ENCODE results near the gene SNRNP70. TPM values are rescaled to one million over a fixed set of nuclear protein-coding genes. Genes with fewer than 3 reads are reported as not detected.
"Not testable (repeated sequence)": the region's sequence is repeated elsewhere in the genome, so short reads cannot be mapped to it uniquely, and the experiment has no call there.

SNRNP70 gene
- total RNA-seq, 1 donor from 2014 or later = 355 TPM

DNA sequence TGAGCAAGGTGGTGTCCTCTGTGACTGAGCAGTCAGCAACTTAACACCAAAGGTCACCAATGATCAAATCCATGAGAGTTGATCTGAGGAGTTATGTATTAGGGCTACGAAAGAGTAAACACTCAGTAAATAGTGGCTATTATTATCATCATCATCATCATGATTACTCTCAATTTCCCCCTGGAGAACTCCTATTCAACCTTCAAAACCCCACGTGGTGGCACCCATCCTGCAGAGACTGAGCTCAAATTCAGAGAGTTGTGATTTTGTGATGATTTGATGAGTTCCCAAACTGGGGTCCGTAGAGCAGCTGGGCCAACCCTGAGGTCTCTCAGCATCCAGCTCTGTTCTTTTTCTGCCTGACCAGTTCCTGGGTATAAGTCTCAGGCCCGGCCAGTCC lies 35.4 kb upstream of the SNRNP70 start:
- not testable (repeated sequence) for H3K4me3 Mint-ChIP-seq (ENCODE audit: low read depth); H3K4me1 Mint-ChIP-seq (ENCODE audit: low read depth); H3K27ac Mint-ChIP-seq; H3K36me3 Mint-ChIP-seq (ENCODE audit: insufficient read depth); H3K9me3 Mint-ChIP-seq (ENCODE audit: low read depth); DNase-seq (ENCODE audit: low spot score, unreplicated experiment)
- peaks cover 17% of the 10 kb centered on the region for H3K27me3 Mint-ChIP-seq

DNA sequence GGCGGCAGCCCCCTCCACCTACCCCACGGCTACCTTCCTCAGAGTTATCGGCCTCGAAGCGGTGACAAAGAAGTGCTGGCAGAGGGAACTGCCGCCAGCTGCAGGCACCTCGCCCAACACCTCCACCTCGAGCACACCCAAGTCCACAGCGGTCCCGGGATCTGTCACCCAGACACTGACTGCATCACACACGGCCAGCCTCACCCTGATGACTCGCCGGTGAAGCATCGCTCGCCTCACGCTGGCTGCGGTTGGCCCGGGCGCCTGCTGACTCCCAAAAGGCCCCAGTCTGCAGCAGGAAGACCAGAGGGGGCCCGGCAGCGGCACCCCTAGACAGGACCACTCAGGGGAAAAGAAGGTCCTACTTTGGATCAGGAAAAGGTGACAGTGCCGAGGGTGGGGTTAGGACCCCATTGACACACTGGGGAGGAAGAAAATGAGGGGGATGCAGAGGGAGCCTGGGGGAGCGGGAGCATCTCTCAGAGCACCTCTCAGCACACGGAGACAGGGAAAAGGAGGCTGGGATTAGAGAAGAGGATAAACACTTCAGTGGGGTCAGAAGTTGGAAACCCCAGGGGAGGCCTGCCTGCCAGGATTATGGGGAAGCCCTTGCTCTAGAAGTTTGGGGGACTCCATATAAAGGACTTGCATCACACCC lies 34.7 kb upstream of the SNRNP70 start:
- H3K27ac Mint-ChIP-seq; H3K9me3 Mint-ChIP-seq (ENCODE audit: low read depth); DNase-seq (ENCODE audit: low spot score, unreplicated experiment); H3K36me3 Mint-ChIP-seq (ENCODE audit: insufficient read depth); H3K4me1 Mint-ChIP-seq (ENCODE audit: low read depth); H3K4me3 Mint-ChIP-seq (ENCODE audit: low read depth): not testable (repeated sequence)
- H3K27me3 Mint-ChIP-seq = peaks cover 23% of the 10 kb centered on the region

- no peak overlapping the region for H3K27ac Mint-ChIP-seq
- H3K9me3 Mint-ChIP-seq (ENCODE audit: low read depth) = no peaks in the 10 kb centered on the region
- peaks cover 67% of the 10 kb centered on the region for H3K27me3 Mint-ChIP-seq
- TF ChIP-seq, protein P1, sequence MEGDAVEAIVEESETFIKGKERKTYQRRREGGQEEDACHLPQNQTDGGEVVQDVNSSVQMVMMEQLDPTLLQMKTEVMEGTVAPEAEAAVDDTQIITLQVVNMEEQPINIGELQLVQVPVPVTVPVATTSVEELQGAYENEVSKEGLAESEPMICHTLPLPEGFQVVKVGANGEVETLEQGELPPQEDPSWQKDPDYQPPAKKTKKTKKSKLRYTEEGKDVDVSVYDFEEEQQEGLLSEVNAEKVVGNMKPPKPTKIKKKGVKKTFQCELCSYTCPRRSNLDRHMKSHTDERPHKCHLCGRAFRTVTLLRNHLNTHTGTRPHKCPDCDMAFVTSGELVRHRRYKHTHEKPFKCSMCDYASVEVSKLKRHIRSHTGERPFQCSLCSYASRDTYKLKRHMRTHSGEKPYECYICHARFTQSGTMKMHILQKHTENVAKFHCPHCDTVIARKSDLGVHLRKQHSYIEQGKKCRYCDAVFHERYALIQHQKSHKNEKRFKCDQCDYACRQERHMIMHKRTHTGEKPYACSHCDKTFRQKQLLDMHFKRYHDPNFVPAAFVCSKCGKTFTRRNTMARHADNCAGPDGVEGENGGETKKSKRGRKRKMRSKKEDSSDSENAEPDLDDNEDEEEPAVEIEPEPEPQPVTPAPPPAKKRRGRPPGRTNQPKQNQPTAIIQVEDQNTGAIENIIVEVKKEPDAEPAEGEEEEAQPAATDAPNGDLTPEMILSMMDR (IDR thresholded peaks at IDR 0.05; ENCODE audit: unreplicated experiment) = peak; percentile 39
- peaks cover 4% of the 10 kb centered on the region for H3K4me1 Mint-ChIP-seq (ENCODE audit: low read depth)
- H3K36me3 Mint-ChIP-seq (ENCODE audit: insufficient read depth) = no peaks in the 10 kb centered on the region
- H3K4me3 Mint-ChIP-seq (ENCODE audit: low read depth) = peak overlapping the region; percentile 68
- DNase-seq (ENCODE audit: low spot score, unreplicated experiment) = peak; percentile 51
These were observed 28.9 kb upstream of the SNRNP70 start for GRCh38 chr19:49056101-49056901.

DNA sequence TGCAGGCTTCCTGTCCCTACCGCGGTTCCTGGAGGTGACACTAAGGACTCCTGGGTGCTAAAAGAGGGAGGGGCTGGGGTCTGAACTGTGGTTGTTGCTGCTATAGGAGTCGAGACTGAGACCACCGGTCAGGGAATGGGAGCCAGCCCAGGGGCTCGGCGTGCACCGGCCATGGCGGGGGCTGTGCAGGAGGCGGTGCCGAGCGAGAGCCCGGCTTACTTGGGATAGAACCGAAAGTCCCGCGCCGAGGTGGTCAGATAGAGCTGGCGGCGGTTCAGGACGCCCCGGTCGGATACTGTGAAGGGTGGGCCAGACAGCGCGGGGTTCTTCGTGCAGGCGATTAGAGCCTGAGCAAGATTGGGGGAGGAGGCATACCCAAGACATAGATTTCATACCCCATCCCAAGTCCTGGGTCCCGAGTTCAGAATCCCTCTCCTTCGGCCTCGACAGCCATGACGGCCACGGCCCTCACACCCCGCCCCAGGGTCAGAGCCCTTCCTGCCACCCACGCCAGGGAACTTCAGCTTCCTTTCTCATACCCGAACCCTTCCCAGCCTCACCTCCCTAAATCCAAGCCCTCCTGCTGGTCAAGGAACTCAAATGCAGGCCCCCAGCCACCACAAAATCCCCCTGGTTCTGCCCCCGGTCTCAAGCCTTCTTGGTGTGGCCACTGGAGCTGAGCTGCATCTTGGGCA lies 28.2 kb upstream of the SNRNP70 start:
- H3K27ac Mint-ChIP-seq; H3K4me1 Mint-ChIP-seq (ENCODE audit: low read depth); H3K9me3 Mint-ChIP-seq (ENCODE audit: low read depth); DNase-seq (ENCODE audit: low spot score, unreplicated experiment); H3K36me3 Mint-ChIP-seq (ENCODE audit: insufficient read depth): not testable (repeated sequence)
- Mint-ChIP-seq H3K27me3 (peaks cover 67% of the 10 kb centered on the region), H3K4me3 (ENCODE audit: low read depth) (peak overlapping the region; percentile 68)

DNA sequence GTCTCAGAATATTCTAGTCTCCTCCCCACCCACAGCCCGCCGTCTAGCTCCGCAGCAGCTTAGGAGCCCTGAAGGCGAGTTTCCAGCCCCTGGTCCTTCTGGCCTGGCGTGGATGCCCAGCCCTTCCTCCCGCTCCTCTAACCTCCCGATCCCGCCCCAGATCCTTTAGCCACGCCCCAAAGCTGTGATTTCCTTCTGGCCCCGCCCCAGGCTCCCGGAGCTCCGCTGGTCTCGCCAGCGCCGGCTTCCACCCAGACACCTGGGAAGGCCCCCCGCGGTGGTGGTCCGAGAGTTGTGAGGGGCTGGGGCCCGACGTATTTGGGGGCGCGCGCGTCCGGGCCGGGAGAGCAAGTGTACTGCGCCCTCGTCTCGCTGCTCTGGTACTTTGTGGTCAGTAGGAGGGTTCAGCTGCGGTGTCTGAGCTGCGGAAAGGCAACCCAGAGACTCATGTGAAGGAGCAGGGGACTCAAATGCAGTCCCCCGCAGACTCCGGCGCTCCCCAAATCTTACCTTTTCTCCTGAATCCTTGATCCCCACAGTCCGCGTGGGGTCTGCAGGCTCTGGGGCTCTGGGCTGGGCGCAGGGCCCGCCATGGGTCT lies 27.5 kb upstream of the SNRNP70 start, which contains the start of gene CGB7:
TSS of gene CGB7 (minus strand) at position 114 of the 599 bp plus-strand sequence. CDS start 2,374 bp downstream, outside the sequence.
- no peaks in the 10 kb centered on the region for H3K9me3 Mint-ChIP-seq (ENCODE audit: low read depth)
- peaks cover 4% of the 10 kb centered on the region for H3K4me1 Mint-ChIP-seq (ENCODE audit: low read depth)
- TF ChIP-seq, protein P1 (IDR thresholded peaks at IDR 0.05; ENCODE audit: unreplicated experiment) = no peak
- peak; percentile 53 for DNase-seq (ENCODE audit: low spot score, unreplicated experiment)
- peak within 1 kb of the TSS; percentile 68 for H3K4me3 Mint-ChIP-seq (ENCODE audit: low read depth)
- H3K27ac Mint-ChIP-seq = no peak within 1 kb of the TSS
- no peaks in the 10 kb centered on the region for H3K36me3 Mint-ChIP-seq (ENCODE audit: insufficient read depth)
- peaks cover 67% of the 10 kb centered on the region for H3K27me3 Mint-ChIP-seq

GRCh38 chr19:49058562-49058961 lies 26.7 kb upstream of the SNRNP70 start:
- H3K4me3 Mint-ChIP-seq (ENCODE audit: low read depth) = no peak overlapping the region
- H3K4me1 Mint-ChIP-seq (ENCODE audit: low read depth) = peaks cover 4% of the 10 kb centered on the region
- H3K27ac Mint-ChIP-seq = no peak overlapping the region
- peaks cover 72% of the 10 kb centered on the region for H3K27me3 Mint-ChIP-seq
- H3K9me3 Mint-ChIP-seq (ENCODE audit: low read depth) = no peaks in the 10 kb centered on the region
- TF ChIP-seq, protein P1 (IDR thresholded peaks at IDR 0.05; ENCODE audit: unreplicated experiment) = no peak
- no peak for DNase-seq (ENCODE audit: low spot score, unreplicated experiment)
- no peaks in the 10 kb centered on the region for H3K36me3 Mint-ChIP-seq (ENCODE audit: insufficient read depth)
